Subcutaneous abdominal adipose tissue (tissue), 5 donors: ENCODE results near the gene LITAF.

ENCODE experiments used
- H3K27ac ChIP-seq: one replicate; pipeline ENCODE4 v1.7.0; 2013; ENCODE audit warnings: low read depth, mild to moderate bottlenecking, inconsistent platforms, low read length, moderate library complexity
- H3K27me3 ChIP-seq, 5 donors: one replicate each; pipeline ENCODE4 v1.7.0; 2013; ENCODE audit warnings: low read length in 5 of 5, inconsistent platforms in 1 of 5; ENCODE audit not compliant: control insufficient read depth in 5 of 5, insufficient read depth in 4 of 5
- H3K36me3 ChIP-seq, 5 donors: one replicate each; pipeline ENCODE4 v1.7.0; 2013; ENCODE audit warnings: low read length in 5 of 5; ENCODE audit not compliant: control insufficient read depth in 5 of 5, insufficient read depth in 5 of 5
- H3K4me1 ChIP-seq, 5 donors: one replicate each; pipeline ENCODE4 v1.7.0; 2013; ENCODE audit warnings: low read length in 5 of 5, mild to moderate bottlenecking in 3 of 5, moderate library complexity in 1 of 5; ENCODE audit not compliant: control insufficient read depth in 5 of 5, insufficient read depth in 5 of 5
- H3K4me3 ChIP-seq, 5 donors: one replicate each; pipeline ENCODE4 v1.7.0; 2013; ENCODE audit warnings: low read length in 5 of 5, low read depth in 1 of 5
- H3K9ac ChIP-seq, 5 donors: one replicate each; pipeline ENCODE4 v1.7.0; 2013; ENCODE audit warnings: low read length in 5 of 5, mild to moderate bottlenecking in 4 of 5, moderate library complexity in 3 of 5
- H3K9me3 ChIP-seq, 5 donors: one replicate each; pipeline ENCODE4 v1.7.0; 2013; ENCODE audit warnings: low read length in 5 of 5; ENCODE audit not compliant: control insufficient read depth in 5 of 5
- donor health status: healthy.
- donor health status: healthy.
- donor health status: healthy.
- donor health status: healthy.
- donor health status: healthy.

The LITAF gene

DNA sequence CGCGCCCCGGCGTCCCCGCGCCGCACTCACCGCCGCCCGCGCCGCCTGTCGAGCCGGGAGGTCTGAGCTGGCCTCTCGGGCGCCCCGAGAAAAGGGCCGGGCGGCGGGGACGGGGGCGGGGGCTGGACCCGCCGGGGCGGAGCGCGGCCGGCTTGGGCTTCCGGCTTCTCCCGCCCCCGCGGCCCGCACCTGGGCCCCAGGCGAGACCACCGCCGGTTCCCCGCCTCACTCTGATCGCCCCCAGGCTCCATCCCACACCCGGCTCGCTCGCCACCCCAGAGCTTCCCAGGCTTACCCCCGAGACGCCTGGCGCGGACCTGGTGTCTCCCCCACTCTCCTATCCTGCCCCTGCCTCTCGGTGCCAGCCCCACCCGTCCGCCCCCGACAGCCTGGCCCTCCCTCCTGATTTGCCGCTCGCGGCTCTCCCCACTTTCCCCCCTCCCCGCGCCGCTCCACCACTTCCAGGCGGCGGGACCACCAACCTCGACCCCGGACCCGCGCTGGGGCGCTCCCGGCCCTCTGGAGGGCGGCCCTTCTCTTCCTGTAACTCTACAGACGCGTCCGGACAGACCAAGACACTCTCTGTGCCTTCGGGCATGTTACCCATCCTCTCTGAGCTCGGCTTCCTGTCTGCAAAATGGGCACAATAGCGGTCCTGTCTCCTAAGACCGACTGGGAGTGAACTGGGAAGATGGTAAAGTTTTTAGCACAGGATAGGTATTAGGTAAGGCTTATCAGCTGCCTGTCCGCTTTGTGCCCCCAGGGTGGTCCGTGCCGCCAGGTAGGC is at the start of gene LITAF:
Gene LITAF (minus strand): TSS at position 64 of the 787 bp plus-strand sequence. CDS start 30,189 bp downstream, outside the sequence.
- peak within 1 kb of the TSS; percentile 70 to 96 (median 92) for H3K4me3 ChIP-seq

DNA sequence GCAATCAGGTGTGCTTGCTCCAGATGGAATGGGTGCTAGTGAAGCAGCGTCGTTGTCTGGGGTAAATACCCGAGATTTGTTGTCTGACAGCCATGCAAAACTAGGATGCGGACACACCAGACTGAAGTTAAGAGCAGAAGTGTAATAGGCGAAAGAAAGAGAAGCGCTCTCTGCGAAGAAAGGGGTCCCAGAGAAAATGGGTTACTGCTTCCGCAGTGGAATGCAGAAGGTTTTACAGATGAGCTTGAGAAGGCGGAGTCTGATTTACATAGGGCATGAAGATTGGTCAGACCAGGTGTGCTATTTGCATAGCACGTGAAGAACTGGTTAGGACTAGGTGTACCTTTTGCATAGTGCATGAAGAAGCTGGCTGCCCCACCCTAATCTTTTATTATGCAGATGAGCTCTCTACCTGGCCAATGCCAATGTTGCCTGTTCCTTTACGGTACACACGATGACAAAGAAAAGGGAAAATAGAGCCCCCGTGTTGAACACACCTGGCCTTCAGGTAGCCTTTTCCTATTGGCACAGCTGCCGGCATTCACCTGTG is 49.5 kb upstream of the LITAF start:
- no peaks in the 10 kb centered on the region for H3K27me3 ChIP-seq
- no peaks in the 10 kb centered on the region for H3K9me3 ChIP-seq
- no peak overlapping the region for H3K27ac ChIP-seq
- H3K9ac ChIP-seq = no peak overlapping the region
- H3K36me3 ChIP-seq = no peaks in the 10 kb centered on the region
- no peak overlapping the region for H3K4me3 ChIP-seq
- peaks cover 10 to 45% (median 34%) of the 10 kb centered on the region in 5 donors for H3K4me1 ChIP-seq

More for the DNA sequence above, at the start of gene LITAF:
- Histone ChIP-seq H3K9me3 (no peaks in the 10 kb centered on the region), H3K36me3 (peaks cover 0 to 4% (median 0%) of the 10 kb centered on the region in 5 donors), H3K4me1 (peaks cover 2 to 49% (median 43%) of the 10 kb centered on the region in 5 donors), H3K9ac (peak within 1 kb of the TSS; percentile 89 to 98 (median 96)), H3K27ac (peak within 1 kb of the TSS; percentile 99), H3K27me3 (no peaks in the 10 kb centered on the region)

DNA sequence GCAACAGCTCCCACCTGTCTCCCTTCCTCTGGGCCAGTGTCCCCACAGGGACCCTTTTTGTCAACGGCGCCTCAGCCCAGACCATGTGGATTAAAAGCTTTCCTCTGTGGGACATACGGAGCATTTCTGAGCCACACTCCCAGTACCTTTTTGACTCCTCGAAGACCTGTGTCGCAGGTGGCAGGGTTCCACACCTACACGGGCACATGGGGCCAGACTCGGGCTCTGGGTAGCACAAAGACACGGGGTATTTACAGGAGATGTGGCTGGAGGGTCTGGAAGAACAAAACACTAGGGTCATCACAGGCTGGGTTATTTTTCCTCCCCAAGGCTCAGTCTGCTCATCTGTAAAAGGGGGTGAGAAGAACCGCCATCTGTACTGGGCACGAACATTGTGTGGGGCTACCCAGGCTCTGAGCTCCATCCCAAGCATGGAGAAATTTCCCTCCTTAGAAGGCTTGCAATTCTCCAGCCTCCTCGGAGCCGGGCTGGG is 49.0 kb upstream of the LITAF start:
- no peak overlapping the region for H3K9ac ChIP-seq
- H3K4me3 ChIP-seq = no peak overlapping the region
- no peak overlapping the region for H3K27ac ChIP-seq
- no peaks in the 10 kb centered on the region for H3K36me3 ChIP-seq
- H3K4me1 ChIP-seq = peaks cover 7 to 41% (median 29%) of the 10 kb centered on the region in 5 donors
- no peaks in the 10 kb centered on the region for H3K9me3 ChIP-seq
- no peaks in the 10 kb centered on the region for H3K27me3 ChIP-seq

DNA sequence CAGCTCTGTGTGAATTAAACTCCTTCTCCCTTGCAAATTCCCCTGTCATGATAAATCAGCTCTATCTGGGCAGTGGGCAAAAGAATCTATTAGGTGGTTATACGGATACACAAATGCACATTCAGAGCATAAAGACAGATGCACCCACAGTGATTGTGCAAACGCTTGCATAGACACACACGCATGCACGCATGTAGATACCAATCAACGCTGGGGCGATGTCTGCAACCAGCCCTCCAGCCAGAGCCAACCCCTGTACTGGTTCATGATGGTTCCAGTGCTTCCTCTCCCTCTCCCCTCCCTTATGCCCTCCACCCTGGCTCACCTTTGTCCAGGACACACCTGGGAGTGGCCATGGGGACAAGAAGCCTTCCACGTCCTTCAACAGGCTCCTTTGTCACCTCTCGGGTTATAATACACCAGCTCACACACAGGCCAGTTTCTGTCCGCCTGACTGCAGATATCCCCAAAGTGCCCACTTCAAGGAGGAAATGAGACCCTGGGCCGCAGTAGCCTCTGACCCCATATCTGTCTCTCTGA is 48.5 kb upstream of the LITAF start:
- peaks cover 3 to 40% (median 25%) of the 10 kb centered on the region in 5 donors for H3K4me1 ChIP-seq
- no peak overlapping the region for H3K27ac ChIP-seq

DNA sequence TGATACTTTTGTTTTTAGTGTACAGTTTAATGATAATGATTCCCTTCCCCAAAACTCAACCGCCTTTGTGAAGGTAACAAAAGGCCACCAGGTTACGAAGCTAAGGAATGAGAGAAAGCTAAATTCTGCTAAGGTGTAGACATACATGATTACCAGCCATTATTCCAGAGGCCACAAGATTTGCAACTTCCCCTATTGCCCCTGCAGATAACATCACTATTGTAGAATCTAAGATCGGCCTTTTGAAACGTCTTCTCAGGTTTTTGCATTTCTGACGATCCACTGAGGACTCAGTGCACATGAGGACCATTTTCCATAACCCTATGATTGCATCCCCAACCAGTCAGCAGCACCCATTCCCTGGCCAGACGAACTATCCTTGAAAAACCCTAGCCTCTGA is 47.6 kb upstream of the LITAF start:
- Histone ChIP-seq H3K4me1 (peaks cover 0 to 42% (median 25%) of the 10 kb centered on the region in 5 donors), H3K9me3 (no peaks in the 10 kb centered on the region), H3K27me3 (no peaks in the 10 kb centered on the region), H3K4me3 (no peak overlapping the region), H3K27ac (no peak overlapping the region), H3K36me3 (no peaks in the 10 kb centered on the region), H3K9ac (no peak overlapping the region)

More for the DNA sequence above, 48.5 kb upstream of the LITAF start:
- H3K9ac ChIP-seq = no peak overlapping the region
- no peaks in the 10 kb centered on the region for H3K36me3 ChIP-seq
- no peak overlapping the region for H3K4me3 ChIP-seq
- no peaks in the 10 kb centered on the region for H3K27me3 ChIP-seq
- H3K9me3 ChIP-seq = no peaks in the 10 kb centered on the region

DNA sequence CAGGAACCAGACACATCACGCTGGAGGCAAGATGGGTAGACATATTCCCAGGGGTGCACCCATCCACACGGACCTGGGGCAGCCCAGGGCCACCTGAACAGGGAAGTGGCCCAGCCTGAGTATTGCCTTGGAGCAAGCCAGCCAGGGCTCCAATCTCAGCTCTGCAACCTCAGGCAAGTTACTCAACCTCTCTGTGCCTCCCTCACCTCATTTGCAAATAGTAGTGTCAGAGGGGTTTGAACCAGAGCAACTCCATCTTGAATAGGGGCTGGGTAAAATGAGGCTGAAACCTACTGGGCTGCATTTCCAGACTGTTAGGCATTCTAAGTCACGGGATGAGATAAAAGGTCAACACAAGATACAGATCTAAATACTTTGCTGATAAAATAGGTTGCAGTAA is 46.4 kb upstream of the LITAF start:
- Histone ChIP-seq H3K9ac (peak overlapping the region in 1 of 5 donors; percentile 56), H3K4me3 (no peak overlapping the region), H3K36me3 (no peaks in the 10 kb centered on the region), H3K27ac (no peak overlapping the region), H3K27me3 (no peaks in the 10 kb centered on the region), H3K9me3 (no peaks in the 10 kb centered on the region), H3K4me1 (peaks cover 0 to 42% (median 25%) of the 10 kb centered on the region in 5 donors)

DNA sequence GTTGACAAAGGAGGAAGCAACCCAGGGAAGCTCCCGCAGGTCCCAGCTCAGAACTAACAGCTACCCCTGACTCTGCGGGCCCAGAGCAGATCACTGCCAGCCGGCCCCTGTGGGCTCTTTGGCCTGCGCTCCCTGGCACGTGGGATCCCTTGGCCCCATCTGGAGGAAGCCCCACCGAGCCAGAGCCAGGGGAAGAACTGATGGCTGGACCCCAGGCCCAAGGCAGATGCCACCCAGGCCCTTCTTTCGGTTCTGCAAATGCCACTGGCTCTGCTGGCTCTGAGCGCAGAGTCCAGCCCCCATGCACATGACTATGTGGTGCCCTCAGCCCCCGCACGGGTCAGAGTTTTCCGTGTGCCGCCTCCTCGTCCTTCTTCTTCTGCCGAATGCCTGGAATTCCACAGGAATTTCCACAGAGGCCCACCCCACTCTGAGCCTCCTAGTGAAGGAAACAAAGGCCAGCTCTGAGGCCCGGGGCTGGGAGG is 45.8 kb upstream of the LITAF start:
- Histone ChIP-seq H3K27ac (no peak overlapping the region), H3K9me3 (no peaks in the 10 kb centered on the region), H3K4me3 (no peak overlapping the region)

DNA sequence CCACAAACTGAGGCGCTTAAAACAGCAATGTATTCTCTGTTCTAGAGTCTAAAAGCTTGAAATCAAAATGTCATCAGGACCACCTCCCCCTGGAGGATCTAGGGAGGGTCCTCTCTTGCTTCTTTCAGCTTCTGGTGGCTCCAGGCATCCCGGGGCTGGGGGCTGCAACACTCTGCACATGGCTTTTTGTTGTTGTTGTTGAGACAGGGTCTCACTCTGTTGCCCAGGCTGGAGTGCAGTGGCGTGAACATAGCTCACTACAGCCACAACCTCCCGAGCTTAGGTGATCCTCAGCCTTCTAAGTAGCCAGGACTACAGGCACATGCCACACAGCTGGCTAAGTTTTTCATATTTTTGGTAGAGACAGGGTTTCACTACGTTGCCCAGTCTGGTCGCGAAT is 44.5 kb upstream of the LITAF start:
- H3K27ac ChIP-seq = no peak overlapping the region
- H3K4me1 ChIP-seq = peaks cover 0 to 39% (median 25%) of the 10 kb centered on the region in 5 donors
- H3K9me3 ChIP-seq = no peaks in the 10 kb centered on the region

More for the DNA sequence above, 45.8 kb upstream of the LITAF start:
- Histone ChIP-seq H3K27me3 (no peaks in the 10 kb centered on the region), H3K36me3 (no peaks in the 10 kb centered on the region), H3K4me1 (peaks cover 0 to 42% (median 25%) of the 10 kb centered on the region in 5 donors), H3K9ac (peak overlapping the region in 1 of 5 donors; percentile 56)

DNA sequence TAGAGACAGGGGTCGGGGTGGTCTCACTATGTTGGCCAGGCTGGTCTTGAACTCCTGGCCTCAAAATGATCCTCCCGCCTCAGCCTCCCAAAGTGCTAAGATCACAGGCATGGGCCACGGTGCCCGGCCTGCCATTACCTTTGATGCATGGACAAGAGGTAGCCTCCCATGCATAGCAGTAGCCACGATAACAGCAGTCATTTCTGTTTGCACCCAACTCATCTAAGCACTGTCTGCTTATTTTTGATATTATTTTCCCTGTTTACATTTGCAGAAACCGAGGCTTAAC is 44.0 kb upstream of the LITAF start:
- Histone ChIP-seq H3K9me3 (no peaks in the 10 kb centered on the region), H3K27ac (no peak overlapping the region), H3K27me3 (no peaks in the 10 kb centered on the region), H3K9ac (no peak overlapping the region), H3K36me3 (no peaks in the 10 kb centered on the region), H3K4me3 (no peak overlapping the region), H3K4me1 (peaks cover 0 to 40% (median 25%) of the 10 kb centered on the region in 5 donors)

More for the DNA sequence above, 44.5 kb upstream of the LITAF start:
- Histone ChIP-seq H3K36me3 (no peaks in the 10 kb centered on the region), H3K9ac (no peak overlapping the region), H3K27me3 (no peaks in the 10 kb centered on the region), H3K4me3 (no peak overlapping the region)
